ENCODE results near the gene GYG2.
"Not testable (repeated sequence)": the region's sequence is repeated elsewhere in the genome, so short reads cannot be mapped to it uniquely, and the experiment has no call there.

GYG2 gene

GRCh38 chrX:2910109-2910508, 81.4 kb downstream of the GYG2 start:
- no peak for DNase-seq

GRCh38 chrX:2913118-2913517, 84.4 kb downstream of the GYG2 start:
- no peak for DNase-seq

GRCh38 chrX:2917767-2918166, 89.0 kb downstream of the GYG2 start:
- no peak for DNase-seq

GRCh38 chrX:2921193-2921592, 92.5 kb downstream of the GYG2 start:
- no peak for DNase-seq

GRCh38 chrX:2921750-2922149, 93.0 kb downstream of the GYG2 start:
- no peak for DNase-seq

- no peak for DNase-seq
Observed at GRCh38 chrX:2924151-2924550, 95.4 kb downstream of the GYG2 start.

GRCh38 chrX:2926255-2926654, 97.5 kb downstream of the GYG2 start:
- not testable (repeated sequence) for DNase-seq

- DNase-seq = no peak
Observed at GRCh38 chrX:2926664-2927275, 98.0 kb downstream of the GYG2 start.

- peak; percentile 32 for DNase-seq
Observed at GRCh38 chrX:2928191-2928582, 99.5 kb downstream of the GYG2 start.

- DNase-seq = peak; percentile 59
Observed at GRCh38 chrX:2928583-2929434, 100.1 kb downstream of the GYG2 start, which contains the start of gene ARSD. ARSD (minus strand) TSS chrX:2929339; CDS start chrX:2929275, 64 bp downstream.

- DNase-seq = no peak
Observed at GRCh38 chrX:2931155-2931554, 102.4 kb downstream of the GYG2 start.

- DNase-seq = no peak
Observed at GRCh38 chrX:2931612-2932011, 102.9 kb downstream of the GYG2 start.
